Activated naive CD4-positive, alpha-beta T cell treated with anti-CD3 and anti-CD28 coated beads for 36 hours (primary cell): ENCODE data around the gene C2orf76. TPM values are rescaled to one million over a fixed set of nuclear protein-coding genes. Genes with fewer than 3 reads are reported as not detected.
"Not testable (repeated sequence)": the region's sequence is repeated elsewhere in the genome, so short reads cannot be mapped to it uniquely, and the experiment has no call there.

Experiments used
- CTCF ChIA-PET: fragments of 350-600 bp; sonication (Branson Sonifier 250); formaldehyde crosslinking; loops from one replicate; lab custom pipeline; 2021; ENCODE audit warnings: antibody characterized with exemption; lab: Charles Lee
- DNase-seq: peaks from one replicate; pipeline ENCODE4 v3.0.0-alpha.2; 2020
- H3K27ac Mint-ChIP-seq: one replicate; pipeline ENCODE4 v1.8.0; 2021; ENCODE audit warnings: mild to moderate bottlenecking, mixed read lengths
- H3K27me3 Mint-ChIP-seq: one replicate; pipeline ENCODE4 v1.8.0; 2021; ENCODE audit warnings: low read depth, mixed read lengths
- H3K36me3 Mint-ChIP-seq: one replicate; pipeline ENCODE4 v1.8.0; 2021; ENCODE audit warnings: low read depth, mixed read lengths
- H3K4me1 Mint-ChIP-seq: one replicate; pipeline ENCODE4 v1.8.0; 2021; ENCODE audit warnings: low read depth, mixed read lengths
- H3K4me3 Mint-ChIP-seq: one replicate; pipeline ENCODE4 v1.8.0; 2021; ENCODE audit warnings: mild to moderate bottlenecking, moderate library complexity, mixed read lengths
- H3K9me3 Mint-ChIP-seq: one replicate; pipeline ENCODE4 v1.8.0; 2021; ENCODE audit warnings: mixed read lengths
- intact Hi-C: fragments of 100-400 bp; cut with micrococcal nuclease; formaldehyde crosslinking; loops from one replicate; pipeline ENCODE4 v1.15.1; 2023
- total RNA-seq, 2 experiments: library from RNA; stranded (reverse); gene quantifications; one replicate each; pipeline ENCODE4 v1.2.3, GENCODE V29; 2021

C2orf76 gene
- total RNA-seq, 2 experiments from 2014 or later = 9.5 to 11.1 TPM

DNA sequence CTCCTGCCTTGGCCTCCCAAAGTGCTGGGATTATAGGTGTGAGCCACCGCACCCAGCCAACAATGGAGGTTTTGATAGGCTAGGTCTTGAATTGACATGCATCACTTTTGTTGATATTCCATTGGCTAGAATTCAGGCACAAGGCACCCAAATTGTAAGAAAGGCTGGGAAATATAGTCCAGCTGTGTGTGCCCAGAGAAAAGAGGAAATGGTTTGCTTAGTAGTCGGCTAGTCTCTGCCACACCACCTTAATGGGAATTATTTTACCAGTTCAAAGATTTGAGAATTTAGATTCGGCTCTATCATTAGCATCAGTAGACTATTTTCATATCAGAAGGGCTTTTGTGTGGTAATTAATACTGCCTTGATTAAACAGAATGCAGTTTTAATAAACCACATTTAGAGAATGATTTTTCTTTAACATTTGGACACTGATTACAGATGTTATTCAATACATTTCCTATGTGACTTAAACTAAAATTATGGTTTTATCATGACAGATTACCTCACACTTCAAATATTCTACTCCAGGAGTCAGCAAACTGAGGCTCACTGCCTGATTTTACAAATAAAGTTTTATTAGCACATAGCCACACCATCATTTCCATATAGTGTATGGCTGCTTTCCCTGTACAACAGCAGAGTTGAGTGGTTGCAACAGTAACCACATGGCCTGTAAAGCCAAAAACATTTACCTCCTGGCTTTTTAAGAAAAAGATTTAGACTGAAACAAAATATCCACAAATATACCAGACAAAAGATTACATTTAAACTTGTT is 27.5 kb upstream of the C2orf76 start:
- no peak for DNase-seq
- intact Hi-C loops = no loop called here
- no peak overlapping the region for H3K4me3 Mint-ChIP-seq
- no peaks in the 10 kb centered on the region for H3K27me3 Mint-ChIP-seq
- H3K9me3 Mint-ChIP-seq = no peaks in the 10 kb centered on the region
- no peak overlapping the region for H3K27ac Mint-ChIP-seq
- H3K4me1 Mint-ChIP-seq = no peaks in the 10 kb centered on the region
- CTCF ChIA-PET = no interaction called here
- H3K36me3 Mint-ChIP-seq = no peaks in the 10 kb centered on the region

DNA sequence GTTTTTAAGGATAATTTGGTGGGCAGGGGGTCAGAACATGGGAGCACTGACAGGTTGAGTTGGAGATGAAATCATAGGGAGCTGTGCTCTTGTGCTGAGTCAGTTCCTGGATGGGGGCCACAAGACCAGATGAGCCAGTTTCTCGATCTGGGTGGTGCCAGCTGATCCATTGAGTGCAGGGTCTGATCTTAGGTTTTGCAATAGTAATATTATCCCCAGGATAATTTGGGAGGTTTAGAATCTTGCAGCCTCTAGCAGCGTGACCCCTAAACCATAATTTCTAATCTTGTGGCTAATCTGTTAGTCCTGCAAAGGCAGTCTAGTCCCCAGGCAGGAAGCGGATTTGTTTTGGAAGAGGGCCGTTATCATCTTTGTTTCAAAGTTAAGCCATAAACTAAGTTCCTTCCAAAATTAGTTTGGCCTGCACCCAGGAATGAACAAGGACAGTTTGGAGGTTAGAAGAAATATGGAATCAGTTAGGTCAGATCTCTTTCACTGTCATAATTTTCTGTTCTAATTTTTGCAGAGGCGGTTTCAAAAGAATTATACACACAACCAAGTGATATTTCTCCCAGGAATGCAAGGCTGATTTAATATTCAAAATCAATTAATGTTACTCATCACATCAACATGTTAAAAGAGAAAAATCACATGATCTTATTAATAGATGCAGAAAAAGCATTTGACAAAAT is 23.1 kb upstream of the C2orf76 start:
- H3K36me3 Mint-ChIP-seq = no peaks in the 10 kb centered on the region
- DNase-seq = no peak
- H3K9me3 Mint-ChIP-seq = no peaks in the 10 kb centered on the region
- H3K4me3 Mint-ChIP-seq = no peak overlapping the region
- CTCF ChIA-PET = interaction anchor here (0.7 kb wide), 2 partner anchors 19 to 756 kb away, joined by 5 read pairs; no protein-coding TSS in a partner anchor
- intact Hi-C loops = no loop called here
- peaks cover 1% of the 10 kb centered on the region for H3K27me3 Mint-ChIP-seq
- H3K27ac Mint-ChIP-seq = no peak overlapping the region
- H3K4me1 Mint-ChIP-seq = peaks cover 6% of the 10 kb centered on the region

DNA sequence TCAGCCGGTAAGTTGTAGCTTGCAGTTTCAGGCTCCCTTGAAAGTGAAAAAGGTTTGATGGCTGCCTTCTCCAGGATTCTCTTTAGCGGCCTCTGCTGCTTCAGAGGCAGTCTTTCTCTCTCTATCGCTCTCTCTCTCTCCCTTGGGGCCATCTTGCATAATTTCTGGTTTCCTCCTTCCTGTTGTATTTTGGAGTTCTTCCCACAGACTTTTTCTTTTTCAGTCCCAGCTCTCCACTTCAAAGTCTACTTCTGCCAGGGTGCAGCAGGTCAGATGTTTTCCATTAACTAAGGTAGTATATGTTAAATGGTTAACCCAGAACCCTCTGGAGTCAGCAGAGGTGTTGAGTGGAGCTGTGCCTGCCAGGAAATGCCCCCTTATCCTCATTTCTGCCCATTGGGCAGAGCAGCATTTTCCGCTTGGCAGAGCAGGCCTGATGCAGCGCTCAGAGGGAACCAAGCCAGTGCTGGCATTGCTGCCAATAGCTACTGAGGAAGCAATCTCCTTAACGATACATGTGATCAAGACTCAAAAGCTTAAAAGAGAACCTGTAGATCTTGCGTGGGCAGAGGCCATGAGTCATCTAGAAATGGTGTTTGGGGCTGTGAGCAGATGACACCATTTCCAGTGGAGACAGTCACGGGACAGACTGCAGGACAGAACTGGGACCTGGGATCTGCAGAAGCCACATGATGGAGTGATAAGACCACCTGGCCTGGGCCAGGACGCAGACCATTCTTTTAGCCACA is 20.9 kb upstream of the C2orf76 start:
- no peak overlapping the region for H3K27ac Mint-ChIP-seq

GRCh38 chr2:119385466-119385865 is 18.8 kb upstream of the C2orf76 start:
- no peak for DNase-seq
- Mint-ChIP-seq H3K27ac (no peak overlapping the region), H3K9me3 (no peaks in the 10 kb centered on the region), H3K36me3 (no peaks in the 10 kb centered on the region), H3K4me1 (peaks cover 6% of the 10 kb centered on the region), H3K27me3 (peaks cover 8% of the 10 kb centered on the region), H3K4me3 (no peak overlapping the region)
- CTCF ChIA-PET = no interaction called here
- intact Hi-C loops = no loop called here

More for the DNA sequence above, 20.9 kb upstream of the C2orf76 start:
- DNase-seq = peak; percentile 25
- peaks cover 8% of the 10 kb centered on the region for H3K27me3 Mint-ChIP-seq
- CTCF ChIA-PET = no interaction called here
- peaks cover 6% of the 10 kb centered on the region for H3K4me1 Mint-ChIP-seq
- H3K36me3 Mint-ChIP-seq = no peaks in the 10 kb centered on the region
- no peak overlapping the region for H3K4me3 Mint-ChIP-seq
- H3K9me3 Mint-ChIP-seq = no peaks in the 10 kb centered on the region
- intact Hi-C loops = no loop called here

DNA sequence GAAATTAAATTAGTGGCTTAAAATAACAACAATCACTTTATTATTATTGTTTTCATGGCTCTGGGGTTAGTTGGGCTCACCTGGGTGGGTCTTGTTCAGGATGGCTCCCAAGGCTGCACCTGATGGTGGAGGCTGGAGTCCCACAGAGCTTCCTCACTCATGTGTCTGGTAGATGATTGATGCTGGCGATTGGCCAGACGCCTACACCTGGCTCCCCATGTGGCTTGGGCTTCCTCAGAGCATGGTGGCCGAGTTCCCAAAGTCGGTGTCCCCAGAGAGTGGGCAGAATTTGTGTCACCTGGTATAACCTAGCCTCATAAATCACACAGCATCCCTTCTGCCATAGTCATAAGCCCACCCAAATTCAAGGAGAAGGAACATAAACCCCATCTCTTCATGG is 18.3 kb upstream of the C2orf76 start:
- CTCF ChIA-PET = no interaction called here
- H3K27ac Mint-ChIP-seq = no peak overlapping the region
- no peak overlapping the region for H3K4me3 Mint-ChIP-seq
- no peaks in the 10 kb centered on the region for H3K36me3 Mint-ChIP-seq
- intact Hi-C loops = no loop called here
- H3K27me3 Mint-ChIP-seq = peaks cover 8% of the 10 kb centered on the region
- DNase-seq = no peak
- peaks cover 6% of the 10 kb centered on the region for H3K4me1 Mint-ChIP-seq
- H3K9me3 Mint-ChIP-seq = no peaks in the 10 kb centered on the region

- no peak for DNase-seq
- no peaks in the 10 kb centered on the region for H3K9me3 Mint-ChIP-seq
- no peak overlapping the region for H3K4me3 Mint-ChIP-seq
- H3K27me3 Mint-ChIP-seq = peaks cover 8% of the 10 kb centered on the region
- intact Hi-C loops = no loop called here
- no peaks in the 10 kb centered on the region for H3K36me3 Mint-ChIP-seq
- peaks cover 6% of the 10 kb centered on the region for H3K4me1 Mint-ChIP-seq
- no peak overlapping the region for H3K27ac Mint-ChIP-seq
- CTCF ChIA-PET = no interaction called here
Observed at GRCh38 chr2:119383410-119384140, 16.9 kb upstream of the C2orf76 start.

DNA sequence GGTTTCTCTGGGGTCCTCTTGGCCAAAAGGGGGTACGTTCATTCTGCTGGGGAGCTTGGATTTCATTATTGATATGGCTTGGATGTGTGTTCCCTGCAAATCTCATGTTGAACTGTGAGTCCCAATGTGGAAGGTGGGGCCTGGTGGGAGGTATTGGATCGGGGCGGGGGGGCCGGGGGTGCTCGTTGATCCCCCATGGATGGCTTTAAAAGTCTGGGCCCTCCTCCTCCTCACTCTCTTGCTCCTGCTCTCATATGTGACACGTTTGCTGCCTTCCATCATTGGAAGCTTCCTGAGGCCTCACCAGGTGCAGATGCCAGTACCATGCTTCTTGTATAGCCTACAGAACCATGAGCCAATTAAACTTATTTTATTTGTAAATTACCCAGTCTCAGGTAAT is 11.9 kb upstream of the C2orf76 start:
- Mint-ChIP-seq H3K9me3 (peaks cover 4% of the 10 kb centered on the region), H3K4me1 (no peaks in the 10 kb centered on the region), H3K36me3 (peaks cover 13% of the 10 kb centered on the region), H3K4me3 (no peak overlapping the region), H3K27me3 (peaks cover 3% of the 10 kb centered on the region), H3K27ac (no peak overlapping the region)
- intact Hi-C loops = no loop called here
- CTCF ChIA-PET = no interaction called here
- no peak for DNase-seq

DNA sequence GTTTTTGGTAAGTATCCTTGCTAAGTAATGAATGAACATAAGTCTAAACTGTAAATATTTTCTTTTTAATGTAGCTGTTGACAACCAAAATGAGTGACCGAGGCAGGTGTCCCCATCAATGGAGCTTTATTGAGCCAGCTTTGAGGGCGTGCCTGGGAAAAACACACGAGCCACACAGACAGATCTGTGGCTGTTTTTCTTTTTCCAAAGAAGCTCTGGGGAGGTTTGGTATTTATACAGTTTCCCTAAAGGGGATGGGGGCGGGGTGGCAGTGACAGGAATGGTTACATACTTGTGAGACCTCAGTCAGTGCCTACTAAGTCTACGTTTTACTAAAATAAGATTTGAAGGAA is 11.3 kb upstream of the C2orf76 start:
- H3K4me3 Mint-ChIP-seq = no peak overlapping the region
- no peak for DNase-seq
- CTCF ChIA-PET = no interaction called here
- H3K27me3 Mint-ChIP-seq = no peaks in the 10 kb centered on the region
- no peak overlapping the region for H3K27ac Mint-ChIP-seq
- intact Hi-C loops = no loop called here
- H3K36me3 Mint-ChIP-seq = peaks cover 19% of the 10 kb centered on the region
- no peaks in the 10 kb centered on the region for H3K4me1 Mint-ChIP-seq
- peaks cover 6% of the 10 kb centered on the region for H3K9me3 Mint-ChIP-seq

- Mint-ChIP-seq H3K36me3 (peaks cover 25% of the 10 kb centered on the region), H3K9me3 (peaks cover 8% of the 10 kb centered on the region), H3K27ac (no peak overlapping the region), H3K27me3 (no peaks in the 10 kb centered on the region), H3K4me3 (no peak overlapping the region), H3K4me1 (no peaks in the 10 kb centered on the region)
- CTCF ChIA-PET = no interaction called here
- intact Hi-C loops = no loop called here
- no peak for DNase-seq
Observed at GRCh38 chr2:119377294-119377992, 10.8 kb upstream of the C2orf76 start.

DNA sequence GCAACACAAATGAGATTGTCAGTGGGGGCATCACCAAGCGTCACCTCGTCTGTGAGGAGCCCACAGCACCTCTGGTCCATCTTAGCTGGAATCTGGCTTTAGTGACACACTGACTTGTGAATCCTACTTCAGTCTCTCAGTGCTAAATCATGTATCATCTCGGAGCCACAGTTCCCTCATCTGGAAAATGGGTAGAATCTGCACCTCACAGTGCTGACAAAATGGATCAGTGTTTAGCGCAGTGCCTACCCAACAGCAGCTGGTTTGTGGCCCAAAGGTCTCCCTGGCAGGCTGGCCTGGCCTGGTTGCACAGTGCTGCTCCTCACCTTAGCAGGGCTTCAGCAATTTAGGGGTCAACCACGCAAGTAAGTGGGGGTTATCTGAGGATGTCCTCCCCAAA is 10.2 kb upstream of the C2orf76 start:
- Mint-ChIP-seq H3K27me3 (no peaks in the 10 kb centered on the region), H3K9me3 (peaks cover 11% of the 10 kb centered on the region), H3K4me1 (no peaks in the 10 kb centered on the region), H3K27ac (no peak overlapping the region), H3K36me3 (peaks cover 31% of the 10 kb centered on the region), H3K4me3 (no peak overlapping the region)
- intact Hi-C loops = no loop called here
- CTCF ChIA-PET = interaction anchor here (0.7 kb wide), 1 partner anchor 321 kb away, joined by 3 read pairs; no protein-coding TSS in a partner anchor
- DNase-seq = no peak

- H3K27me3 Mint-ChIP-seq, H3K4me3 Mint-ChIP-seq, intact Hi-C loops, H3K27ac Mint-ChIP-seq, DNase-seq, H3K4me1 Mint-ChIP-seq: not testable (repeated sequence)
- H3K36me3 Mint-ChIP-seq = peaks cover 35% of the 10 kb centered on the region
- H3K9me3 Mint-ChIP-seq = peaks cover 11% of the 10 kb centered on the region
- CTCF ChIA-PET = interaction anchor here (0.7 kb wide), 1 partner anchor 320 kb away, joined by 3 read pairs; no protein-coding TSS in a partner anchor
Observed at GRCh38 chr2:119376406-119376805, 9.8 kb upstream of the C2orf76 start.
